Measurements from ENCODE around the gene BLM.

BLM gene

DNA sequence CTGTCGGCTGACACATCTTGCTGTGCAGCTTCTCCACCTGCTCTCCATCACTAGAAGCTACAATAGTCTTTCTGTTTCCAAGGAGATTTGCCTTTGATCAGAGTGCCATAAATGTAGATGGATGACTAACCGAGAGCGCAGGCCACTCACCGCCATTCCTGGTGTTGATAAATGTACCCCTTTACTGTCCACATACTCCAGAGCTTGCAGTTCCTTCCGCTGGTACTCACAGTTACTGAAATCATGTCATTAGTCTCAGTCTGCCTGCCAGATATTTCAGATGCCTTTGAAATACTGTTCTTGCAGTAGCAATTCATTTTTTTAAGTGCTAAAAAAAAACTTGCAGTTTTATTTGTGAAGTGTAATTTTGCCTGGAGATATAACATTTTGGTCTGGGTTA is 72.3 kb downstream of the BLM start:
- DNase-seq (ENCODE audit: low read depth in 2 of 2) = no peak

- no peak for DNase-seq (ENCODE audit: low read depth in 2 of 2)
These were observed 72.9 kb downstream of the BLM start for GRCh38 chr15:90790057-90790456.

DNA sequence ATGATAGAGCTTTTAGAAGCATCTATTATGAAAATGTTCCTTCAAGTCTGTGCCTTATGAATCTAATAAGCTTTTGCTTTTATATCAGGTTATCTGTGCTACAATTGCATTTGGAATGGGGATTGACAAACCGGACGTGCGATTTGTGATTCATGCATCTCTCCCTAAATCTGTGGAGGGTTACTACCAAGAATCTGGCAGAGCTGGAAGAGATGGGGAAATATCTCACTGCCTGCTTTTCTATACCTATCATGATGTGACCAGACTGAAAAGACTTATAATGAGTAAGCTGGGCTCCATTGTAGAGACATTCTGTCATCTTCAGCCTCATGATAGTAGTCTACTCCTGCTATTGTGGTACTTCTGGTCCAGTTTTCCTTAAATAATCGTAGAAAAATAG is 73.4 kb downstream of the BLM start:
- DNase-seq (ENCODE audit: low read depth in 2 of 2) = no peak

DNA sequence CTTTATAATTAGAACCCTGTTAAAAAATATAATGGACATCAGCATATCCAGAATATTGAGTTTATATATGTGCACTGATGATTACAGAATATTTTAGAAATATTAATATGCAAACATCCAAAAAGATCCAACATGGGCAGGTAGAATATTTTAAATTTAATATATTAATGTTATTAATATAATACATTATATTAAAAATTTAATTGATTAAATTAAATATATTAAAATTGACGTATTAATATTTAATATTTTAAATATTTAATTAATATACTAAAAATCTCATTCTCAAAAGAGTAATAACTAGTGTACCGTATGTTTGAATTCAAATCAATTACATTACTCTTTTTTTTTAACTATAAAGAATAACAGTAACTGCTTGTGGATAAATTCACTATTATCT is 77.4 kb downstream of the BLM start:
- no peak for DNase-seq (ENCODE audit: low read depth in 2 of 2)

- DNase-seq (ENCODE audit: low read depth in 2 of 2) = no peak
These were observed 82.6 kb downstream of the BLM start for GRCh38 chr15:90799639-90800170.

GRCh38 chr15:90801803-90802202 is 84.7 kb downstream of the BLM start:
- DNase-seq (ENCODE audit: low read depth in 2 of 2) = no peak

DNA sequence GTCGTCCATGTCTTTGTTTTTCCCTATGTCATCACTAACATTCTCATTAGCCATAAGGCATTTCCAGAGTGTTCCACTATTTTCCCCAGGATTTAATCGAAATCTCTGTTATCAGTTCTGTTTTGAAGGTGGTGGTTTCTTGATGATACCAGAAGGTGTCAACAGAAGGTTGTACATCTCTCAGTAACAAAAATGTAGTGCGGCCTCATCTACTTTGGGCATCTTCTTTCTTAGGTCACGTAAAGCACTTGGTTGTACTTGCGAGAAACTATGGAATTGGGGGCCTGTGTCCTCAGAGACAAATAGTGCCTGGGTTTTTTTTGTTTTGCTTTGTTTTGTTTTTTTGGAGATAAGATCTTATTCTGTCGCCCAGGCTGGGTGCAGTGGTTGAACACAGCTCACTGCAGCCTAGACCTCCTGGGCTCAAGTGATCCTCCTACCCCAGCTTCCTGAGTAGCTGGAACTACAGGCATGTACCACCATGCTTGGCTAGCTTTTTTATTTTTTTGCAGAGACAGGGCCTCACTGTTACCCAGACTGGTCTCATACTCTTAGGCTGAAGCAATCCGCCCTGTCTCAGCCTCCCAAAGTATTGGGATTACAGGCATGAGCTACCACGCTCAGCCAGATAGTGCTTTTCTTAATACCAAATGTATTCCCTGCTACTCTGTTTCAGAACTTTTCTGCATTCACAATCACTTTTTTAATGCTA is 90.1 kb downstream of the BLM start:
- no peak for DNase-seq (ENCODE audit: low read depth in 2 of 2)

- no peak for DNase-seq (ENCODE audit: low read depth in 2 of 2)
These were observed 90.6 kb downstream of the BLM start for GRCh38 chr15:90807786-90808086.

DNA sequence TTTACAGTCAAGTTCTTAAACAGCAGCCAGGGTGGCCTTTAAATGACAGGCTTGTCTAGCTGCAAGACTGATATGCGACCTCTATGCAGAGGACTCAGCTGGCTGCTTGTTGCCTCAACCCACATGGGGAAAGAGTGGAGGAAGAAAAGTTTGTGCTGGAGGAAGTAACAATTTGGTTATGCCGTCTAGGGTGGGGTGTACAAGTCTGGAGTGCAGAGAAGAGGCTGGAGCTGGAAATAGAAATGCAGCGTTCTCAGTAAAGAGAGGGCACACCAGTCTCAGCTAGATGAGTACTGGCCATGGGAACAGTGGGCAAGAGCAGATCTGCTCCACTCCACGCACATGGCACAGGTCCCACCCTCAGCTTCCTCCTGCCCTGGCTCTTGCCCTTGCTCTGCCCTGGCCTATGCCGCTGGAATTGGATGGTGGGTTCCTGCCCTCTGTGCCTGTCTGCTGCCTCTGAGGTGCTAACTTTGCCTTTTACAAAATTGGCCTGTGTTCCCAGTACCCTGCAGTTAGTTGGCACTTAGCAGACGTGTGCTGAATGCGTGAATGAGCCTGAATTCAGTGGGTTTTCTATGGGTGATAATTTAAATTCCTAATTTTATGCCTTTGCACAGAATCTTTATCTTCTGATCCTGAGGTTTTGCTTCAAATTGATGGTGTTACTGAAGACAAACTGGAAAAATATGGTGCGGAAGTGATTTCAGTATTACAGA is 91.5 kb downstream of the BLM start:
- DNase-seq (ENCODE audit: low read depth in 2 of 2) = no peak

GRCh38 chr15:90809536-90809935 is 92.4 kb downstream of the BLM start:
- DNase-seq (ENCODE audit: low read depth in 2 of 2) = no peak

DNA sequence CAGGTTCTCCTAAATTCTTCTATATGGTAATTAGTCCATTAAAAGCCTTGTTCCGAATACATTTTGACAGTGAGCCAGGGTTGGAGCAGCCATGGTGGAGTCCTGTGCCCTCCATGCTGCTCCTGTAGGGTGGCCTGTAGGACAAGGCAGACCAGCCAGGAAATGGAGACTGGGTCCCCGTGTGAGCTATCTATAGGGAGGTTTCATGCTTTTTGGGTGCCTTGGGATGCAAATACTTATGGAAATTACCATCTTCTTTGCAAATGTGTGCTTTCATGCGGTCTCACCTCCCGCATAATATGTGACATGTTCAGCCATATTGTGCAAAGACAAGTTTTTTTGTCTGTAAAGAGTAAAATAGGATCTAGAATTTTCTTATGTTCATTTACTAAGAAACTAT is 93.2 kb downstream of the BLM start:
- no peak for DNase-seq (ENCODE audit: low read depth in 2 of 2)

DNA sequence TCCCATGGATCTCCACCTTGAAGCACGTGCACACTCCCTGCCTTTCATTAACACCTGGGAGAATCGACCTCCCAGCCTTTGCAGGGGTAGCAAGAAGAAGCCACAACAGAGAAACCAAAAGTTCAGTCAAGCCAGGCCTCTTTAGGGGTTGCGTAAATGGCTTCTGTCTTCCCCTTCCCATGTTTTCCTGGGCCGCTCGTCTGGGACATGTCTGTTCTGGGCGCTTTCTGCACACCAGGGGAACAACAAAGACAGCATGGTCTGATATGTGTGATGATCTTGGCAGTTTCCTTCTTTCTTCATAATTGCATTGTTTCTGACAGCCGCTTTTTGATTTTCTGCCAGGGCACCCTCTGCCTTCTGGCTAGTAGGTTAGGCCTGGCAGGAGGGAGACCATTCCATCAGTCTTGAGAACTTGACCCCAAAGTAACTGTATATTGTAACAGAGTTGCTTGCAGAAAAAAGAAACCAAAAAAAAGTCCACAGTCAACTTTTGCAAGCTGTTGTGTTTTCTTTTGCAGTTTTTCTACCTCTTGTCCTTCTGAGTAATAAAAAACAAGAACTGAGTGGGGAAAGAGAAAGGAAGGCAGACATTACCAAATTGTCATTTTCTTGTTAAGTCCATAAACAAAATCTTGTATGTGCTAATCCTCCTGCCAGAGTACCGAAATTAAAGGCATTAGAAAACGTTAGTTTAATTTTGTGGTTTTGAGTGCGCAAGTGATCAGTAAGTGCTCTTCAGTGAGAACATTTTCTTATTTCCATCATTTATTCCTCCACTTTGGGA is 95.2 kb downstream of the BLM start:
- DNase-seq (ENCODE audit: low read depth in 2 of 2) = no peak

GRCh38 chr15:90812958-90813265 is 95.8 kb downstream of the BLM start:
- no peak for DNase-seq (ENCODE audit: low read depth in 2 of 2)

DNA sequence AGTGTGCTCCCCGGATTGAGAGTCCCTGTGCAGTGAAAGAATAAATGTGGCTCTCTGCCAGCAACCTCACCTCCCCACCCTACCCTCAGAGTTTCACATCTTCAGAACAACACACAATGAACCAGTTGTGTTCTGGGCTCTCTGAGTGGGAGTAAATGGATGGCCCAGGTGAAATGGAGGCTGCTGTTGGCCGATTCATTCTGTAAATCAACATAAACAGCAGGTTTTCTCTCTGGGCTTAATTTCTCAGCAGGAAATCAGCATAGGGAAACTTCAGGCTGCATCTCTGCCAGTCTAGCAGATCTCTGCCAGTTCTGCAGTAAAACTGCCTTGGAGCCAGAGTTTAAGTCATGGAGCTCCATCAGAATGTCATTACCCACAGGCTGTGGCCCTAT is 96.6 kb downstream of the BLM start:
- no peak for DNase-seq (ENCODE audit: low read depth in 2 of 2)

DNA sequence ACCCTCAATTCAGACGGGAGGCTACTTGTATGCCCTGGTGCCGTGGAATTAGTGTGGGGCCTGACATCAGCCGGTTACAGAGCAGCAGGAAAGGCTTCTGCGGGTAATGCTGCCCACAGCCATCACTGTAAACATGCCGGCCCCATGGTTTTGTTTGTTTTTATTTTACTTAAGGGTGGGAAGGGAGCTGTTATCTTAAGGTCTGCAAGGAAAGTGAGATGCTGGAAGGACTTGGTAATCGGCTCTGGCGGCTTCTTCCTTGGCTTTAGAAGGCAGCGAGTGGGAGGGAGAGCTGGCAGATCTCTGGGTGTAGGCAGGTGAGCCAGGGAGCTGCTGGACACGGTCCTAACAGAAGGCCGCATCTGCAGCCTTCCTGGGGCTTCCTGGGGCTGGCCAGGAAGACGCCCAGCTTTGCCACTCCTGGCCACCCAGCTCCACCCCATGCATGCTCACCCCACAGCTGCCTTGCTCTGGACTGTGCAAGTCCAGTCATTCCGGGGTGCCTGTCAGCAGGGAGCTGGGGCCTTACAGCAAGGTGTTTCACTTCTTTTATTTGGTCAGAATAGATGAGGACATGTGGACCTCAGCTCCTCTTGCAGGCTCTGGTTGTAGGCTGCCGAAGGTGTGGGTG is 97.2 kb downstream of the BLM start:
- no peak for DNase-seq (ENCODE audit: low read depth in 2 of 2)

GRCh38 chr15:90816401-90817116 is 99.4 kb downstream of the BLM start:
- no peak for DNase-seq (ENCODE audit: low read depth in 2 of 2)

DNA sequence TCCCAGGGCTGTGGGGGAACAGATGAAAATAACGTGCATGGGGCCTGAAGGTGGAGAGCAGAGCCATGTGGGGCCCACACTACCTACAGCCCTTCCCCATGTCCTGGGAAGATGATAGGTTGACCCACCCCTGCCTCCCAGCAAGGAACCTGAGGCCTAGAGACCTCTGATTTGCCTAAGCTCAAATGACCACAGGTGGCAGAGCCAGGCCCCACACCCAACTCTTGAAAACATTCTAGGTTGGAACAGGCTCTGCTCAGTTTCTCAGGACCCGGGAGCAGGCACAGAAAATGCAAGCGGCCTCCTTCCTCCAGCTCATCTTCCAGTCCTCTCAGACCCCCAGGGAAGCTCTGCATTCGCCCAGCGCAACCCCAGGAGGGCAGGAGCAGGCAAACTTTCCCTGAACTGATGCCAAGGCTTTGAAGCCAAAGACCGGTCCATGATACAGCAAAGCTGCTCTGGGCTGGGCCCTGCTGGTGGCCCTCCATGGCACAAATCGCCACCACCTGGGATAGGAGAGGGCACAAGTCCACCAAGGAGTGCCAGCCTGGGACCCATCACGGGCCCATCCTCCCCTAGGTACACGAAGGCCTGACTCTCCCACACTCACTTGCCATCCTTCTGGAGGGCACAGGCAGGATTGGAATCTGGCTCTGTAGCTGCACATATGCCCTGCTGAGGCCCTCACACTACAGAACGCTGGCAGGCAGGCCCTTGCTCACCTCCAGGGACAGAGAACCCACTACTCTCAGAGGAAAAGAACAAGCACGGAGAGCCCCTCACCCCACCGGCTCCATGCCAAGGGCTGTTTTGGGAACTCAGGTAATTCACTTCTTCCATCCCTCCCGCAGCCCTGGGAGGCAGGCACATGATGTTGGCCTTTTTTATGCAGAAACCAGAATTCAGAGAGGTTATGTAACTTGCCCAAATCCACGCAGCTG is 100.2 kb downstream of the BLM start:
- DNase-seq (ENCODE audit: low read depth in 2 of 2) = no peak

DNA sequence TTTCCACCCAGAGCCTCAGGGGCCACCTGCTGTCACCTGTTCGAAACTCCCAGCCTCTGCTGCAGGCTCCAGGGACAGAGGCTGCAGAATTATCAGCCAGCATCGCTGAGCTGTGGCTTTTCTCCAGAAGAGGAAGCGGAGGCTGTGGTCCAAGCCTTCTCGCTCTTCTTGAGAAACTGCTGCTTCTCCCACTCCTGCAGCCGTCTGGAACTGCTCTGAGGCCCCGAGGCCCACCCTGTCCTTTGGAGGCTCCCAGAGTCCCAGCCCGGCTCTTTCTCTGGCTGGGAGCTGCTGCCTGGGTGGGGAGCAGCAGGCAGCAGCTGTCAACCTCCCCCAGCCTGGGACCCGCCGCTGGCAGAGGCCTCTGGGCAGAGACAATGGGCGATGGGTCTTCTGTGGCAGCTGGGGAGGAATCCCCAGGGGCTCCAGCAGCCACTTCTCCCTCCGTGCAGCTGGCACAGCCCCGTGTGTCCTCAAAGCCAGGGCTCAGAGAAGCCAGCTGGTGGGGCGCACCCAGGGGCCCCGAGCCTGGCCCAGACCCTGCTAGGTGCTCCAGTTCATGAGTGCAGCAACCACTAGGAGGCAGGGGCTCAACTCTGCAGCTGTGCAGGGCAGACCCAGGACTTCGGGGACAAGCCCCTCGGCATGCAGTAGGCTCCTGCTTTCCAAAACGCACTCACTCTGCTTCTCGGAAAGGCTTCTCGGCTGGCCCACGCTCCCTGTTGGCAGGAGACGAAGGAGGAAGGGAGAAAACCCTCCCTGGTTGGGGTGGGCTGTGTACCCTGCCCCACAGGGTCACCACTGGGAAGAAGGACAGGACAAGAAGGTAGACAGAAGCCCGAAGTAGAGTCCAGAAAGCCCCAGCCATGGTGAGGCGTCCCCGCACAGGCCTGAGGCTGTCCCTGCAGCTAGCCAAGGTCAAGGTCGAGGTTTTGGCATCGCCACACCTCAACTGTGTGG is 101.4 kb downstream of the BLM start:
- no peak for DNase-seq (ENCODE audit: low read depth in 2 of 2)

DNA sequence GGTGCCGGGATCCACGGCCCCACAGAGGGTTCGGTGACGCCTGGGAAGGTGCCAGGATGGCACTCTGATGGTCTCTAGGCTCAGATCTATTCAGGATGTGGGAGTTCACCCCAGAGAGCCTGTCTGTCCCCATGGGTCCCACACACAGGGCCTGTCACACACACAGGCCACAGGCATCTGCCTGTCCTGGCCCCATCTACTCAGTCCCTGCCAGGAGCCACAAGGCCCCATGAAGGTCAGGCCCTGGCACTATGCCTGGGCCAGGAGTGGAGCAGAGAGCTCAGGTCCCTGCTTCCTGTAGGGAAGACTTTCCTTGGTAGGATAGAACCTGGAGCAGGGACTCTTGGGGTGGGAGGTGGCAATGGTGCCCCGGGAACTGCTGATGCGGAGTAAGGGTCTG is 102.2 kb downstream of the BLM start:
- DNase-seq (ENCODE audit: low read depth in 2 of 2) = no peak

- no peak for DNase-seq (ENCODE audit: low read depth in 2 of 2)
These were observed 102.7 kb downstream of the BLM start for GRCh38 chr15:90819850-90820249.
